ENCODE results near the gene CATSPERE.

CATSPERE gene

DNA sequence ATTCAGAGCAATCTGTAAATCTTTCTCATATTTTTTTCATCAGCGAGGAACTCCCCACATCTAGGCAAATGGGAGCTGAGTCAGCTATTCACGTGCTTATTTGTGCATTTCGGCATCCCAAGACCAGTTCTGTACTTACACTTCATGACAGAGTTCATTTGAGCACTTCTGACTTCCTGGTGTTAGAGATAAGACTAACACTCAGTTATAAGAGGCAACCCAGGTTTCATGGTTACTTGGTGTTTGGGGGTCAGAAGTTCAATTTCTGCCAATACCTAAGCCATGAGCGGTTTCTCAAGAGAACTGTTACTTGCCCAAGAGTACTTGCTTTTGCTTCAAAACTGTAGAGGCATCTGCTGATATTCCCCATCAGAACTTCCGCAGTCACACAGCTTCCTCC lies 167.7 kb downstream of the CATSPERE start:
- TF ChIP-seq YY1 (IDR thresholded peaks at IDR 0.05; ENCODE audit: low read depth) (no peak), EP300 (IDR thresholded peaks at IDR 0.05; ENCODE audit: borderline replicate concordance) (no peak), TEAD4 (IDR thresholded peaks at IDR 0.05) (no peak), TCF12 (IDR thresholded peaks at IDR 0.05; ENCODE audit: low read depth) (no peak), CREB1 (IDR thresholded peaks at IDR 0.05; ENCODE audit: low read depth) (no peak), RAD21 (IDR thresholded peaks at IDR 0.05; ENCODE audit: low read depth) (no peak), FOXM1 (IDR thresholded peaks at IDR 0.05; ENCODE audit: borderline replicate concordance, low read depth) (no peak), ZBTB7A (IDR thresholded peaks at IDR 0.05; ENCODE audit: low read depth) (no peak), CEBPB (IDR thresholded peaks at IDR 0.05) (no peak), TAF1 (IDR thresholded peaks at IDR 0.05; ENCODE audit: low read depth) (no peak), NFIC (IDR thresholded peaks at IDR 0.05) (no peak)
- TF ChIP-seq, protein P1, sequence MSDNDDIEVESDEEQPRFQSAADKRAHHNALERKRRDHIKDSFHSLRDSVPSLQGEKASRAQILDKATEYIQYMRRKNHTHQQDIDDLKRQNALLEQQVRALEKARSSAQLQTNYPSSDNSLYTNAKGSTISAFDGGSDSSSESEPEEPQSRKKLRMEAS (IDR thresholded peaks at IDR 0.05): no peak
- TF ChIP-seq, protein P2, sequence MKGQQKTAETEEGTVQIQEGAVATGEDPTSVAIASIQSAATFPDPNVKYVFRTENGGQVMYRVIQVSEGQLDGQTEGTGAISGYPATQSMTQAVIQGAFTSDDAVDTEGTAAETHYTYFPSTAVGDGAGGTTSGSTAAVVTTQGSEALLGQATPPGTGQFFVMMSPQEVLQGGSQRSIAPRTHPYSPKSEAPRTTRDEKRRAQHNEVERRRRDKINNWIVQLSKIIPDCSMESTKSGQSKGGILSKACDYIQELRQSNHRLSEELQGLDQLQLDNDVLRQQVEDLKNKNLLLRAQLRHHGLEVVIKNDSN (IDR thresholded peaks at IDR 0.05): no peak
- TF ChIP-seq, protein P3, sequence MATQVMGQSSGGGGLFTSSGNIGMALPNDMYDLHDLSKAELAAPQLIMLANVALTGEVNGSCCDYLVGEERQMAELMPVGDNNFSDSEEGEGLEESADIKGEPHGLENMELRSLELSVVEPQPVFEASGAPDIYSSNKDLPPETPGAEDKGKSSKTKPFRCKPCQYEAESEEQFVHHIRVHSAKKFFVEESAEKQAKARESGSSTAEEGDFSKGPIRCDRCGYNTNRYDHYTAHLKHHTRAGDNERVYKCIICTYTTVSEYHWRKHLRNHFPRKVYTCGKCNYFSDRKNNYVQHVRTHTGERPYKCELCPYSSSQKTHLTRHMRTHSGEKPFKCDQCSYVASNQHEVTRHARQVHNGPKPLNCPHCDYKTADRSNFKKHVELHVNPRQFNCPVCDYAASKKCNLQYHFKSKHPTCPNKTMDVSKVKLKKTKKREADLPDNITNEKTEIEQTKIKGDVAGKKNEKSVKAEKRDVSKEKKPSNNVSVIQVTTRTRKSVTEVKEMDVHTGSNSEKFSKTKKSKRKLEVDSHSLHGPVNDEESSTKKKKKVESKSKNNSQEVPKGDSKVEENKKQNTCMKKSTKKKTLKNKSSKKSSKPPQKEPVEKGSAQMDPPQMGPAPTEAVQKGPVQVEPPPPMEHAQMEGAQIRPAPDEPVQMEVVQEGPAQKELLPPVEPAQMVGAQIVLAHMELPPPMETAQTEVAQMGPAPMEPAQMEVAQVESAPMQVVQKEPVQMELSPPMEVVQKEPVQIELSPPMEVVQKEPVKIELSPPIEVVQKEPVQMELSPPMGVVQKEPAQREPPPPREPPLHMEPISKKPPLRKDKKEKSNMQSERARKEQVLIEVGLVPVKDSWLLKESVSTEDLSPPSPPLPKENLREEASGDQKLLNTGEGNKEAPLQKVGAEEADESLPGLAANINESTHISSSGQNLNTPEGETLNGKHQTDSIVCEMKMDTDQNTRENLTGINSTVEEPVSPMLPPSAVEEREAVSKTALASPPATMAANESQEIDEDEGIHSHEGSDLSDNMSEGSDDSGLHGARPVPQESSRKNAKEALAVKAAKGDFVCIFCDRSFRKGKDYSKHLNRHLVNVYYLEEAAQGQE (IDR thresholded peaks at IDR 0.05; ENCODE audit: low read depth): no peak

DNA sequence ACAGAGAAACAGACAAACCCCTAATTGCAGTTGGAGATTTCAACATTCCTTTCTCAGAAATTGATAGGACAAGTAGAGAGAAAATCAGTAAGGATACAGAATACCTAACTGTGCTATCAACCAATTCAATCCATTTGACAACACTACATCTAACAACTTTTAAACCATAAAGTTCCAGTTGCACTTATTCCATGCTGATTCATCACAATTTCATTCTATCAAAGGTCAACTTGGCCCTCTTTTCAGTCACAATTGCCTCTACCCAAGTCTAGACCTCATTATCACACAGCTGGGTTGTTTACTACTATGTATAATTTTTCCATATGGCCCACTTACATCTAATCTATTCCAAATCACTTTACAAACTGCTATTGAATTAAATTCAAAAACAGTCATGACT lies 172.1 kb downstream of the CATSPERE start:
- no peak for TF ChIP-seq EGR1 (IDR thresholded peaks at IDR 0.05)
- no peak for TF ChIP-seq RAD21 (IDR thresholded peaks at IDR 0.05; ENCODE audit: low read depth)
- TF ChIP-seq, protein P1 (IDR thresholded peaks at IDR 0.05): no peak
- no peak for TF ChIP-seq ZBTB7A (IDR thresholded peaks at IDR 0.05; ENCODE audit: low read depth)
- TF ChIP-seq, protein P2 (IDR thresholded peaks at IDR 0.05): no peak
- no peak for TF ChIP-seq TAF1 (IDR thresholded peaks at IDR 0.05; ENCODE audit: low read depth)

DNA sequence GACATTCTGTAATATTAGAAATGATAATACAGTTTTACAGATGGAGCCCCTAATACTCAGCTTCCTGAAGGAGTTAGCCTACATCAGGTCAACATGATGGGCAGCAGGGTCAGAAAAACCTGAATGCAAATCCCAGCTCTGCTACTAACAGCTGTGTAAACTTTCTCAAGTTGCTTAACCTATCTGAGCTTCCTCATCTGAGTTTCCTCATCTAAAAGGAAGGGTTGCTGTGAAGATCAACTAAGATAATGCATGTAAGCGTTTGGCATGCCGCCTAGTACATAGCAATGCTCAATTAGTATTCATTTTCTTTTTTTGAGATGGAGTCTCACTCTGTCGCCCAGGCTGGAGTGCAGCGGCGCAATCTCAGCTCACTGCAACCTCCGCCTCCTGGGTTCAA lies 173.5 kb downstream of the CATSPERE start:
- TF ChIP-seq, protein P3 (IDR thresholded peaks at IDR 0.05; ENCODE audit: low read depth): no peak
- TF ChIP-seq NFIC (IDR thresholded peaks at IDR 0.05) (no peak), TCF12 (IDR thresholded peaks at IDR 0.05; ENCODE audit: low read depth) (no peak), EP300 (IDR thresholded peaks at IDR 0.05; ENCODE audit: borderline replicate concordance) (no peak), EGR1 (IDR thresholded peaks at IDR 0.05) (no peak), ZBTB7A (IDR thresholded peaks at IDR 0.05; ENCODE audit: low read depth) (no peak), FOXM1 (IDR thresholded peaks at IDR 0.05; ENCODE audit: borderline replicate concordance, low read depth) (no peak), YY1 (IDR thresholded peaks at IDR 0.05; ENCODE audit: low read depth) (no peak), TEAD4 (IDR thresholded peaks at IDR 0.05) (no peak), CREB1 (IDR thresholded peaks at IDR 0.05; ENCODE audit: low read depth) (no peak), CEBPB (IDR thresholded peaks at IDR 0.05) (no peak), RAD21 (IDR thresholded peaks at IDR 0.05; ENCODE audit: low read depth) (no peak), TAF1 (IDR thresholded peaks at IDR 0.05; ENCODE audit: low read depth) (no peak)
- TF ChIP-seq, protein P2 (IDR thresholded peaks at IDR 0.05): no peak
- TF ChIP-seq, protein P1 (IDR thresholded peaks at IDR 0.05): no peak

DNA sequence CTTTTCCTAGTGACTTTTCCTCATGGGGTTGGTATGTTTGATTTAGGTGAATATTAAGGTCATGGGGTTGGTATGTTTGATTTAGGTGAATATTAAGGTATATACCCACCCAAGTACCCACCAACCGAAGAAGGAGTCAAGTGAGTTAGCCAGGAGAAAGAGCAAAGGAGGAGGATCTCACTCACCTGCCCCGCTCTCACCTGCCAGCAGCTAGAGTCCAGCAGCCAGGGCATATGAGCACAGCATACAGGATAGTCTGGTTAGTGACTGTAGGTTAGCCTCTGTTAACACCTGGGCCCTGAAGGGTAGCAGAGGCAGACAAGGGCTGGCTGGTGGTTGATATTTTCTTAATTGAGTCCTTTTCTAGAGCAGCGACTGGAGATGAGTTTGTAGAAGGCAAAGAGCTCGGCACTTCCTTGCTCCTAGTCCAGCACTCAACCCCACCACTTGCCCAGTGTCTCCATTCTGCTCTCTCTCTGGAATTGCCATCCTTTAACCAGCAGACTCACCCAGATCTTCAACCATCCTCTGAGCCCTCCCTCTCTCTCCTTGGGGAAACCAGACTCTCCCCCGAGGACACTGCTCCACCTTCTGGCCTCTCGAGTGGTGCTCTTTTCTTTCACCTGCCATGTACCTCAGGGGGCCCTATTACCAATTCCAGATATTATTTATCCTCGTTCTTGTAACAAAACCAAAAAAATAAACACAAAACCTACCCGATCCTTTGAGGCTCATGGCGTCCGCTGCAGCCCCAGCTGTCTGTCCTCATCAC lies 175.6 kb downstream of the CATSPERE start:
- TF ChIP-seq CEBPB (IDR thresholded peaks at IDR 0.05): no peak
- TF ChIP-seq RAD21 (IDR thresholded peaks at IDR 0.05; ENCODE audit: low read depth): no peak
- no peak for TF ChIP-seq CREB1 (IDR thresholded peaks at IDR 0.05; ENCODE audit: low read depth)
- no peak for TF ChIP-seq TEAD4 (IDR thresholded peaks at IDR 0.05)
- no peak for TF ChIP-seq ZBTB7A (IDR thresholded peaks at IDR 0.05; ENCODE audit: low read depth)
- TF ChIP-seq EP300 (IDR thresholded peaks at IDR 0.05; ENCODE audit: borderline replicate concordance): no peak
- TF ChIP-seq NFIC (IDR thresholded peaks at IDR 0.05): no peak
- TF ChIP-seq, protein P2 (IDR thresholded peaks at IDR 0.05): no peak
- TF ChIP-seq FOXM1 (IDR thresholded peaks at IDR 0.05; ENCODE audit: borderline replicate concordance, low read depth): no peak
- TF ChIP-seq, protein P3 (IDR thresholded peaks at IDR 0.05; ENCODE audit: low read depth): no peak
- no peak for TF ChIP-seq TAF1 (IDR thresholded peaks at IDR 0.05; ENCODE audit: low read depth)
- no peak for TF ChIP-seq YY1 (IDR thresholded peaks at IDR 0.05; ENCODE audit: low read depth)
- TF ChIP-seq, protein P1 (IDR thresholded peaks at IDR 0.05): no peak
- TF ChIP-seq EGR1 (IDR thresholded peaks at IDR 0.05): no peak
- TF ChIP-seq TCF12 (IDR thresholded peaks at IDR 0.05; ENCODE audit: low read depth): no peak

All from Ishikawa (cell line).